Activated B cell treated with CpG ODN at 0.5 μM for 24 hours (primary cell): Measurements from ENCODE around the gene GLUD1. TPM values are rescaled to one million over a fixed set of nuclear protein-coding genes. Genes with fewer than 3 reads are reported as not detected.

ENCODE experiments used
- ATAC-seq: fragments of 200-7000 bp; cut with Tn5 transposase; one replicate; pipeline ENCODE4 v1.10.0; 2021; ENCODE audit warnings: low read depth, mild to moderate bottlenecking, moderate library complexity
- CTCF ChIA-PET: fragments of 350-600 bp; sonication (Branson Sonifier 250); formaldehyde crosslinking; loops from one replicate; lab custom pipeline; 2021; ENCODE audit warnings: antibody characterized with exemption; lab: Charles Lee
- POLR2A ChIA-PET: fragments of 350-600 bp; sonication (Branson Sonifier 250); formaldehyde crosslinking; loops from one replicate; lab custom pipeline; 2021; ENCODE audit warnings: antibody characterized with exemption; lab: Charles Lee
- DNase-seq: peaks from one replicate; pipeline ENCODE4 v3.0.0; 2022
- H3K27ac Mint-ChIP-seq: one replicate; pipeline ENCODE4 v1.8.0; 2020; ENCODE audit warnings: mixed read lengths
- H3K27me3 Mint-ChIP-seq: one replicate; pipeline ENCODE4 v1.8.0; 2021; ENCODE audit warnings: mixed read lengths
- H3K36me3 Mint-ChIP-seq: one replicate; pipeline ENCODE4 v1.8.0; 2021; ENCODE audit warnings: low read depth, mixed read lengths
- H3K4me1 Mint-ChIP-seq: one replicate; pipeline ENCODE4 v1.8.0; 2021; ENCODE audit warnings: mixed read lengths
- H3K4me3 Mint-ChIP-seq: one replicate; pipeline ENCODE4 v1.8.0; 2020; ENCODE audit warnings: mild to moderate bottlenecking, mixed read lengths
- H3K9me3 Mint-ChIP-seq: one replicate; pipeline ENCODE4 v1.8.0; 2020; ENCODE audit warnings: mixed read lengths
- CTCF ChIP-seq: fragments of 200-600 bp; IDR thresholded peaks from one replicate; pipeline ENCODE4 v1.8.0; 2022; ENCODE audit warnings: antibody characterized with exemption, mild to moderate bottlenecking
- intact Hi-C: fragments of 100-400 bp; cut with micrococcal nuclease; formaldehyde crosslinking; loops from one replicate; pipeline ENCODE4 v1.15.1; 2024
- total RNA-seq: library from RNA; stranded (reverse); gene quantifications from 2 replicates; pipeline ENCODE4 v1.2.3, GENCODE V29; 2022

Gene GLUD1
- total RNA-seq, 1 donor from 2014 or later = 98.4 TPM

DNA sequence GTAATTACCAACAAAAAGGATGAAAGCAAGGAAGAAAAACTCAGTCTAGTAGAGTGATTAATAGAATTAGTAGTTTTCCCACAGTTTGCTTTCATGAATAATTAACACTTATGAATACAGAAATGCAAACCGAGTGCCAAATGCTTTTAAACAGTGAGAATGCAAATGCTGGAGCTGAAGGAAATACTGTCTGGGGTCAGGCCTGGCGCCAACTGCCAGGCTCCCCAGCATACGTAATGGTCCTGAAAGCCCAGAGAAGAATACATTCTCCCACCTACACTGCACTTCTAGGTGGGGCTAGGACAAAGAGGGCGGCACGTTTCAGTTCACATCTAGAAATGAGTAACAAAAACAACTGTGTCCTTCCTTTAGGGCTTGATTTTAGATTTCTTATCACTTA lies 30.0 kb downstream of the GLUD1 start:
- TF ChIP-seq CTCF = no peak
- intact Hi-C loops = no loop called here
- DNase-seq = no peak
- Mint-ChIP-seq H3K36me3 (peaks cover 88% of the 10 kb centered on the region), H3K4me3 (no peak overlapping the region), H3K27me3 (no peaks in the 10 kb centered on the region), H3K9me3 (no peaks in the 10 kb centered on the region), H3K4me1 (no peaks in the 10 kb centered on the region), H3K27ac (no peak overlapping the region)
- no peak for ATAC-seq
- ChIA-PET POLR2A (no interaction called here), CTCF (no interaction called here)

DNA sequence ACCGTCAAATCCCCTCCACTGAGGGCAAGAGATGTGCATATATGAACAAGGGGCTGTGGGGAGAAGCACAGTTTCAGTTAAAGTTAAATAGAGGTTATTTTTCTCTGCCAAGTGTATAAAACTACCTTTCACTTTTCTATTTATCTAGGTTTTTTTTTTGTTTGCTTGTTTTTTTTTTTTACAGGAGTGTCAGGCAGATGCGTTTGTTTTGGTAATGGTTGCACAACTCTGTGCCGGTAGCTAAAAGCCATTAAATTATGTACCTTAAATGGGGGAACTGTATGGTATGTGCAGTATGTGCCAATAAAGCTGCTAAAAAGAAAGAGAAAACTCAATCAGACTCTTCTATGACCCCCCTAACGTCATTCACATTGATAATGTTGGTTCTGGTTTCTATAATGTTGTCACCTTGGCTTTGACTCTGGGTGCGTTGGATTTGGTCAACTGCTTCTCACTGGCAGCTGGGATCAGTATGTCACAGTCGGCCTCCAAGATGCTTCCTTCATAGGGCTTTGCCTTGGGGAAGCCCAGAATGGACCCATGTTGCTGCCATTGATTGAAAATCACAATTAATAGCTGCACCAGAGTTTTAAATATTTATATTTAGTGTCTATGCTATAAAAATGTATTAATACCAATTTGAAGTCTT lies 34.2 kb downstream of the GLUD1 start:
- Mint-ChIP-seq H3K36me3 (peaks cover 85% of the 10 kb centered on the region), H3K4me3 (no peak overlapping the region), H3K4me1 (no peaks in the 10 kb centered on the region), H3K27me3 (no peaks in the 10 kb centered on the region), H3K9me3 (no peaks in the 10 kb centered on the region), H3K27ac (no peak overlapping the region)
- POLR2A ChIA-PET = no interaction called here
- ATAC-seq (no peak), DNase-seq (no peak)
- CTCF ChIA-PET = interaction anchor here (1.2 kb wide), 1 partner anchor 89 kb away, joined by 3 read pairs; no protein-coding TSS in a partner anchor
- TF ChIP-seq CTCF = no peak
- intact Hi-C loops = no loop called here

DNA sequence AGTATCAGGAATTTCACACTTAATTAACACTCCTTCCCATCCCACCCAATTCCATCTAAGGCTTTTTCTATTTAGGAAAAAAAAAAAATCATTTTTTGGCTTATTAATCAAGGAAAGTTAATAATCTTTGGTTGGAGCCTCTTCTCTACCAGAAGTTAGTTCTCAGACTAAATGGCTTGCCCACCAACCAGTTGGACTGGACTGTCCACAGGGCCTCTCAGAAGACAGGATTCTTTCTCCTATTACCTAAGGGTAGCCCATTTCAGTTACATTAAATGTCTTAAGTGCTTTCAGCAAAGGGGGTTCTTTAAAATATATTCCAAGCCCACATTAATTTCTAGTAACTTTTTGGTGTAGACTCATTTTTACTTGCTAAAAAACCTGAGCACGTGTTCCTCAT lies 35.2 kb downstream of the GLUD1 start:
- POLR2A ChIA-PET = no interaction called here
- Mint-ChIP-seq H3K4me3 (no peak overlapping the region), H3K9me3 (no peaks in the 10 kb centered on the region), H3K4me1 (no peaks in the 10 kb centered on the region), H3K27me3 (no peaks in the 10 kb centered on the region), H3K36me3 (peaks cover 77% of the 10 kb centered on the region), H3K27ac (no peak overlapping the region)
- no peak for TF ChIP-seq CTCF
- ATAC-seq (no peak), DNase-seq (no peak)
- CTCF ChIA-PET = interaction anchor here (1.2 kb wide), 1 partner anchor 90 kb away, joined by 3 read pairs; no protein-coding TSS in a partner anchor
- intact Hi-C loops = no loop called here

GRCh38 chr10:87058171-87058570 lies 36.5 kb downstream of the GLUD1 start:
- DNase-seq (no peak), ATAC-seq (no peak)
- no peak for TF ChIP-seq CTCF
- intact Hi-C loops = no loop called here
- POLR2A ChIA-PET = no interaction called here
- H3K4me1 Mint-ChIP-seq = no peaks in the 10 kb centered on the region
- H3K9me3 Mint-ChIP-seq = no peaks in the 10 kb centered on the region
- H3K36me3 Mint-ChIP-seq = peaks cover 66% of the 10 kb centered on the region
- H3K4me3 Mint-ChIP-seq = no peak overlapping the region
- no peaks in the 10 kb centered on the region for H3K27me3 Mint-ChIP-seq
- no peak overlapping the region for H3K27ac Mint-ChIP-seq
- CTCF ChIA-PET = no interaction called here

DNA sequence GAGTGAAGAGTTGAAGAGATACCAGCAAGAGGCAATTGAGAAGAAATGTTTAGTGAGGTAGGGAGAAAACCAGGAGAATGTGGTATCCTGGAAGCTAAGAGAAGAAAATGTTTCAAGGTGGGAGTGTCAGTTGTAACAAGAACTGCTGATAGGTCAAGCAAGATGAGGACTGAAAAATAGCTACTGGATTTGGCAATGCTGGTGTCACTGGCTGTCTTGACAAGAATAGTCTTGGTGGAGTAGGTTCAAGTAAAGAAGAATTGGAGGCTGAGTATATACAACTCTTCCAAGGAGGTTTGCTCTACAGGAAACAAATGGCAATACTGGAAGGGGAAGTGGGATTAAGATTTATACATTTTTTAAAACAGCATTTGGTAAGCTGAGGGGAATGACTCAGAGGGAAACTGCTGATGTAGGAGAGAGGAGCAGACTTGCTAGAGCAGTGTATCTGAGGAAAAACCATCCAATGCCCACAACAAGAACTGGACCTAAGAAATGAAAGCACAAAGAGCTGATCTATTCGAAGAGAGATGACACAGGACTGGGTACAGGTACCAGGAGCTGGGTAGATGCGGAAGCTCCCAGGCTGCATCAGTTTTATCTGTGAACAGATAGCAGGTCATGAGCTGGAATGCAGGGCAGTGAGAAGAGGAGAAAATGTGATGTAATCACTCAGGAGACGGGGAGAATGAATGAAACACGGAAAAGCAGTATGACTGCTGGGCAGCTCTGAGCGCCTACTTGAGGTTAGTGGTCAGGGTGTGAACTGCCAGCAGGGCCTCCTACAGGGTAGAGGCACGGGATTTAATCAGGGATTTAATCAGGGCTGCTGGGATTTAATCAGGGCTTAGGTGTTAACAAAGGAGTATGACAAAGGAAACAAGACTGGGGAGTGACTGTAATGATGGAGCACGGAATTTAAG lies 40.0 kb downstream of the GLUD1 start:
- Mint-ChIP-seq H3K36me3 (peaks cover 62% of the 10 kb centered on the region), H3K9me3 (no peaks in the 10 kb centered on the region), H3K27me3 (no peaks in the 10 kb centered on the region), H3K27ac (no peak overlapping the region), H3K4me1 (no peaks in the 10 kb centered on the region), H3K4me3 (no peak overlapping the region)
- TF ChIP-seq CTCF = no peak
- intact Hi-C loops = loop anchor here (5.0 kb wide), 1 partner anchor 117 kb away; no protein-coding TSS in a partner anchor
- ChIA-PET CTCF (no interaction called here), POLR2A (no interaction called here)
- DNase-seq (no peak), ATAC-seq (no peak)
